B cell (primary cell): ENCODE results near the gene EPB41.

Experiments
- EZH2 ChIP-seq: IDR thresholded peaks from 2 replicates; pipeline ENCODE4 v1.6.1; 2012; ENCODE audit warnings: borderline replicate concordance, low read depth, mild to moderate bottlenecking, moderate library complexity, low read length; ENCODE audit not compliant: insufficient read depth, poor library complexity, severe bottlenecking
- TF ChIP-seq, protein P1 (sequence below): fragments of 200-600 bp; IDR thresholded peaks from one replicate; pipeline ENCODE4 v1.8.0; 2022; ENCODE audit warnings: antibody characterized with exemption, mild to moderate bottlenecking

- TF ChIP-seq, protein P1, sequence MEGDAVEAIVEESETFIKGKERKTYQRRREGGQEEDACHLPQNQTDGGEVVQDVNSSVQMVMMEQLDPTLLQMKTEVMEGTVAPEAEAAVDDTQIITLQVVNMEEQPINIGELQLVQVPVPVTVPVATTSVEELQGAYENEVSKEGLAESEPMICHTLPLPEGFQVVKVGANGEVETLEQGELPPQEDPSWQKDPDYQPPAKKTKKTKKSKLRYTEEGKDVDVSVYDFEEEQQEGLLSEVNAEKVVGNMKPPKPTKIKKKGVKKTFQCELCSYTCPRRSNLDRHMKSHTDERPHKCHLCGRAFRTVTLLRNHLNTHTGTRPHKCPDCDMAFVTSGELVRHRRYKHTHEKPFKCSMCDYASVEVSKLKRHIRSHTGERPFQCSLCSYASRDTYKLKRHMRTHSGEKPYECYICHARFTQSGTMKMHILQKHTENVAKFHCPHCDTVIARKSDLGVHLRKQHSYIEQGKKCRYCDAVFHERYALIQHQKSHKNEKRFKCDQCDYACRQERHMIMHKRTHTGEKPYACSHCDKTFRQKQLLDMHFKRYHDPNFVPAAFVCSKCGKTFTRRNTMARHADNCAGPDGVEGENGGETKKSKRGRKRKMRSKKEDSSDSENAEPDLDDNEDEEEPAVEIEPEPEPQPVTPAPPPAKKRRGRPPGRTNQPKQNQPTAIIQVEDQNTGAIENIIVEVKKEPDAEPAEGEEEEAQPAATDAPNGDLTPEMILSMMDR, result no peak
- TF ChIP-seq EZH2, result no peak
Observed at GRCh38 chr1:29029667-29030066, 115.3 kb downstream of the EPB41 start.
